ENCODE results near the gene LY6G6F. TPM values are rescaled to one million over a fixed set of nuclear protein-coding genes. Genes with fewer than 3 reads are reported as not detected.
A peak's percentile ranks its signal among the peaks of the same experiment; 100 is the strongest.

Gene LY6G6F
- total and polyA plus RNA-seq, 2 of the 13 experiments (the other 11 are each of a cell fraction or from before 2014, with no cell fraction given) = not detected

GRCh38 chr6:31683591-31683990, 23.1 kb upstream of the LY6G6F start:
- no peaks in the 10 kb centered on the region for H3K27me3 ChIP-seq (ENCODE audit: control insufficient read depth in 1 of 2, insufficient read depth in 2 of 2, low read length in 2 of 2)
- peak overlapping the region; percentile 82; the same call in 1 of the 2 replicates for H3K4me2 ChIP-seq (ENCODE audit: low read depth, low read length)
- no peak overlapping the region for H3K4me3 ChIP-seq (replicated peaks in 1 of 3; ENCODE audit: insufficient read depth in 1 of 3, low read depth in 2 of 3, low read length in 3 of 3)
- H3K9ac ChIP-seq (ENCODE audit: insufficient read depth, low read depth, low read length) = no peak overlapping the region
- intact Hi-C loops (cut with micrococcal nuclease; ENCODE audit: unreplicated experiment) (loop anchor here (5.0 kb wide), 1 partner anchor 34 kb away; the partner anchor contains the start of gene LY6G6D), in situ Hi-C loops (cut with HindIII; ENCODE audit: extremely low pct_ligation_motif_present, low pct_unique_long_range_greater_than_20kb) (loop anchor here (5.0 kb wide), 1 partner anchor 84 kb away; no protein-coding TSS in a partner anchor)
- H2AFZ ChIP-seq (ENCODE audit: low read length) = no peak overlapping the region
- no peak for DNase-seq (ENCODE audit: low spot score)
- peaks cover 26% of the 10 kb centered on the region for H3K4me1 ChIP-seq (ENCODE audit: insufficient read depth, low read length)
- POLR2A ChIA-PET = interaction anchor here (1.4 to 3.2 kb wide), 5 partner anchors 18 to 147 kb away, joined by 3 to 14 read pairs (median 6); partner anchors contain the start of genes BAG6, CSNK2B and GPANK1
- peaks cover 17% of the 10 kb centered on the region in 2 experiments; a peak in 4 of 5 replicates for H3K36me3 ChIP-seq (replicated peaks in 1 of 2; ENCODE audit: control insufficient read depth in 1 of 2, insufficient read depth in 2 of 2, low read length in 2 of 2)
- TF ChIP-seq ZNF598 (CRISPR knock-in tag; IDR thresholded peaks at IDR 0.05; ENCODE audit: borderline replicate concordance) = no peak
- no peak for TF ChIP-seq KLF6 (CRISPR knock-in tag; IDR thresholded peaks at IDR 0.05)
- no peak for TF ChIP-seq MYPOP (CRISPR knock-in tag; IDR thresholded peaks at IDR 0.05)
- no peak for TF ChIP-seq TOE1 (CRISPR knock-in tag; IDR thresholded peaks at IDR 0.05)
- no peak for TF ChIP-seq ADNP (CRISPR knock-in tag; IDR thresholded peaks at IDR 0.05)
- no peak for TF ChIP-seq RAD51 (IDR thresholded peaks at IDR 0.05; ENCODE audit: borderline replicate concordance)
- no peaks in the 10 kb centered on the region for H4K20me1 ChIP-seq (ENCODE audit: insufficient read depth, low read length)
- peak; percentile 4; the same call in 2 of the 3 replicates for ATAC-seq
- BruUV-seq (replicated peaks) = no TSS peak
- H3K9me3 ChIP-seq (ENCODE audit: low read length) = no peaks in the 10 kb centered on the region
- no peak overlapping the region for H3K27ac ChIP-seq (ENCODE audit: extremely low read length, insufficient read depth, low read length)
- CTCF ChIA-PET (ENCODE audit: low intra/inter-chr PET ratio, low total read pairs) = interaction anchor here (3.9 kb wide), 1 partner anchor 86 kb away, joined by 30 read pairs; no protein-coding TSS in a partner anchor
- WGBS (ENCODE audit: low lambda C conversion rate) = 92% methylated on average over 12 of the region's 13 CpGs
- H3K79me2 ChIP-seq (ENCODE audit: insufficient read depth, low read length) = no peaks in the 10 kb centered on the region
- FAIRE-seq = no peak

- H3K36me3 ChIP-seq (replicated peaks in 1 of 2; ENCODE audit: control insufficient read depth in 1 of 2, insufficient read depth in 2 of 2, low read length in 2 of 2) = peaks cover 37 to 44% of the 10 kb centered on the region in 2 experiments
- H3K4me2 ChIP-seq (ENCODE audit: low read depth, low read length) = no peak overlapping the region
- 95% methylated on average over 5 of the region's 5 CpGs for WGBS (ENCODE audit: low lambda C conversion rate)
- H3K4me1 ChIP-seq (ENCODE audit: insufficient read depth, low read length) = peaks cover 33% of the 10 kb centered on the region
- ChIA-PET POLR2A (interaction anchor here (1.4 kb wide), 1 partner anchor 16 kb away, joined by 3 read pairs; the partner anchor contains the start of gene LY6G5B), CTCF (ENCODE audit: low intra/inter-chr PET ratio, low total read pairs) (no interaction called here)
- intact Hi-C loops (cut with micrococcal nuclease; ENCODE audit: unreplicated experiment) = no loop called here
- H2AFZ ChIP-seq (ENCODE audit: low read length) = no peak overlapping the region
- no peaks in the 10 kb centered on the region for H3K9me3 ChIP-seq (ENCODE audit: low read length)
- H3K9ac ChIP-seq (ENCODE audit: insufficient read depth, low read depth, low read length) = no peak overlapping the region
- no TSS peak for BruUV-seq (replicated peaks)
- in situ Hi-C loops (cut with HindIII; ENCODE audit: extremely low pct_ligation_motif_present, low pct_unique_long_range_greater_than_20kb) = no loop called here
- DNase-seq (ENCODE audit: low spot score) (no peak), ATAC-seq (no peak), FAIRE-seq (no peak)
- no peaks in the 10 kb centered on the region for H4K20me1 ChIP-seq (ENCODE audit: insufficient read depth, low read length)
- H3K27ac ChIP-seq (ENCODE audit: extremely low read length, insufficient read depth, low read length) = no peak overlapping the region
- H3K27me3 ChIP-seq (ENCODE audit: control insufficient read depth in 1 of 2, insufficient read depth in 2 of 2, low read length in 2 of 2) = no peaks in the 10 kb centered on the region
- no peak overlapping the region for H3K4me3 ChIP-seq (replicated peaks in 1 of 3; ENCODE audit: insufficient read depth in 1 of 3, low read depth in 2 of 3, low read length in 3 of 3)
- no peaks in the 10 kb centered on the region for H3K79me2 ChIP-seq (ENCODE audit: insufficient read depth, low read length)
- TF ChIP-seq MED8 (CRISPR knock-in tag; IDR thresholded peaks at IDR 0.05; ENCODE audit: insufficient replicate concordance) (no peak), PATZ1 (CRISPR knock-in tag; IDR thresholded peaks at IDR 0.05) (no peak), ZNF205 (CRISPR knock-in tag; IDR thresholded peaks at IDR 0.05) (no peak), ZBTB14 (CRISPR knock-in tag; IDR thresholded peaks at IDR 0.05) (no peak), NBN (conservative IDR thresholded peaks at IDR 0.05) (no peak), LRRFIP1 (CRISPR knock-in tag; conservative IDR thresholded peaks at IDR 0.05) (no peak)
Observed at GRCh38 chr6:31686483-31686882, 20.2 kb upstream of the LY6G6F start.
